HG03457 (cell line): Measurements from ENCODE around the gene MYBPC1.

Source experiments
- ATAC-seq: cut with Tn5 transposase; IDR thresholded peaks from one replicate; pipeline ENCODE4 v1.9.1; 2021; ENCODE audit warnings: moderate number of reproducible peaks; ENCODE audit not compliant: unreplicated experiment

Gene MYBPC1

GRCh38 chr12:101599771-101600484 lies 5.2 kb downstream of the MYBPC1 start:
- ATAC-seq = no peak

- no peak for ATAC-seq
Measured at GRCh38 chr12:101604132-101604531, 9.4 kb downstream of the MYBPC1 start.

DNA sequence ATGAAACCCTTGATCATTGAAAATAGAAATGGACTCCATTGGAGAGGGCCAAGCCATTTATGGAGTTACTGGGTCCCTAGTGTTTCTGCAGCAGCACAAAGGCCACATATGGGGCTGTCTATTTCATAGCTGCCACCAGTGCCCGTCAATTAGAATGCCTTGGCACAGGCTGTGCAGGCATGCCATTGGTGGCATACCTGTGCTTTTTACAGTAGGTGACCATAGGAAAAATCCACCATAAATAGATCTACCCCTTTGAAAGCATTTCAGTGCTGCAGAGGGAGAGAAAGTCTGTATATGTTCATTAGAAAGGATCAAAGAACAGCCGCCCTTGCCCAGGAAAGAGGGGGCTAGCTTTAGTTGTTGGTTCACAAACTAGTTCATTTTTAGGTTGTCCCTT lies 13.1 kb downstream of the MYBPC1 start:
- no peak for ATAC-seq

- no peak for ATAC-seq
Measured at GRCh38 chr12:101608301-101609133, 13.7 kb downstream of the MYBPC1 start.

GRCh38 chr12:101609198-101609597 lies 14.4 kb downstream of the MYBPC1 start:
- no peak for ATAC-seq

DNA sequence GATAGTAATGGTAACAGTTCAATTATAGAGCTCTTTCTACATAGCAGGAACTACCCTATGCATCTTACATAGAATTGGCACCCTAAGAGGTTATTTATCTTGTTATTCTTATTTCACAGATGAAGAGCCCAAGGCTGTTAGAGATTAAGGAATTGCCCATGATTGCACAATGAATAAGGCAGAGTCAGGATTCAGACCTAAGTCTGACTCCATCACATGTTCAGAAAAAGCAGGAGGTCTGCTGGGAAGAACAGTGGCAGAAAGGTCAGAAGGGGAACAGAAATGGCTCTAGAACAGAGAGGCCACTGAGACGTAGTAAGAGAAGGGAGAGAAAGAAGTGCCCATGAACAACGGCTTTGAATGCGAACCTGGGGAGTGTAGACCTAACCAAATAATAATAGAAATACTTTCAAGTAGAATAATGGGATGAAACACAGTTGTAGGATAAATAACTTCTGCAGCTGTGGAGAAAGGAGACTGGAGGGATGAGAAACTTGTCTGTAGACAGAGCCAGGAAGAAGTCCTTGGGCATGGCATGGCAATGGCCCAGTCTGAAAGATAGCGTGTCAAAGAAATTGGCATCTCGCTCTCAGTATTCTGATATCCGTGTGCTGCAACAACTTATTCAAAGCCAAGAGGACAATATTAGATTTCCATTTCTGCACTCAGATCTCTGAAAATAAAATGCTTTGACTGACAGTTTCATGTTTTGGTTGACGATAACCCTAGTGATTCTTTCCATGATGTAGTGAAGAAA lies 17.6 kb downstream of the MYBPC1 start:
- no peak for ATAC-seq

- ATAC-seq = no peak
Measured at GRCh38 chr12:101616027-101616494, 21.3 kb downstream of the MYBPC1 start.

DNA sequence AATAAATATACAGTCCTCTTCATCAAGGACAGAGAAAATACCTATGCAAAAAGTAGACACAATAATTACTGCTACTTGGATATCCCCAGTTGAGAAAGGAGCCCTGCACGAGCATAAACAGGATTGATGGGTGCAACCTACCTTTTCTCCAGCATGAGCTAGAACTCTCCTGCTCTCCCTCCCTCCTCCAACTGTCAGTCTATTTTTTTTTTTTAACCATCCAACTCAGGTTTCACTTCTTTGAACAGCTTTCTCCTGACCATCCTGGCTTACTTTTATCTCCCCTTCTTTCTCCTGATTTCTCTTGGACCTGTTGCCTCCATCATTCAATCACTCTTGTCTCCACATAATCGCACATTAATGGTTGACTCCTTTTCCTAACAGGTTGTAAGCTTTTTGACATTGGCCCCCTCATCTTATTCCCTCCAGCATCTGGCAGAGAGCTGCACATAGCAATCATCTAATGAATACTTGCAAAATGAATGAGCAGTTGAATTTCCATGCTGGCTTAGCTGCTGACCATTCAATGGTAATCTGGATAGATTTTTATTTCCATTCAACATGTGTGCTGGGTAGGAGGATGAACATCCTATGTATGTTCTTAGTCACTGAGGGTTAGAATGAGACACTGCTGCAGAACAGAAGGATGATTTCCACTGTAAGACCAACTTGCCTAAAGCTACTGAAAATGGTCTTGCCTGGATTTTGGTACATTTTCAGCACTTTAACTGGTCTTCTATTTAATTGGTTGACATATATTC lies 24.4 kb downstream of the MYBPC1 start:
- ATAC-seq = no peak

DNA sequence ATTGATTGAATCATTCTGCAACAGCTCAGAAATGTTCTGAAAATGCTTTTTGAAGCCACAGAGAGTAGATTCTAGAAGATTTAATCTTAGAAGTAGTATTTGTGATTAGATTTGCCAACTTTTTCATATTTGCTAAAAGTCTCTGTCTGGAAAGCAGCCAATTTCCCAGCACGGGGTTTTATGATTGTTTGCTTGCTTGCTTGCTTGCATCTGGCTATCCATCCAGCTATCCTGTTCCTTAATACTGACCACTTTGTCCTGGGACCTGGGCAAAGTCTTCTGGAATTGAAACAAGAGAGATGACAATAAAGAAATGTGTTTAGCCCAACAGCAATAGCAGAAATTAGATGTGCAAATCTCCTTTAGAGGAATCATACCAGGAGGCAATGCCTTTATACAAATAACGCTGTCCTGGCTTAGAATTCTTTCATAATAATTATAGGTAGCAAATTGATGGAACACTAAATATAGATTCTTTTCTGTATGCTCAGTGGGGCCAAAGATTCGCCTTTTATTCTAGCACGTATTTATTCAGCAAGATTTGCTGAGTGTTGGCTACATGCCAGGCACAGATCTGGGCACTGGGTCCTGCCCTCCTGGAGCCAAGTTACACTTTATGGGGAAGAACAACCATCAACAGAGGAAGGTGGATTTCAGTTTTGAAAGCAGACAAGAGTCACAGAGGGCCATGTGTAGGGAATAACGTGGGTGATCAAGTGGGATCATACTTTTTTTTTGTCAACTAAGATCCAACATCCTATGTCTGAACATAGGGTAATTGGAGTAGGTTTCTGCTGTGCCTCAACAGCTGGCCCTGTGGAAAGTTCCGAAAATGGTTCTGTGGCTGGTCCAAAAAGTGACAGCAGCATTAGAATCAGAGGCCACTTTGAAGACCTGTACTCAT lies 25.3 kb downstream of the MYBPC1 start:
- no peak for ATAC-seq

DNA sequence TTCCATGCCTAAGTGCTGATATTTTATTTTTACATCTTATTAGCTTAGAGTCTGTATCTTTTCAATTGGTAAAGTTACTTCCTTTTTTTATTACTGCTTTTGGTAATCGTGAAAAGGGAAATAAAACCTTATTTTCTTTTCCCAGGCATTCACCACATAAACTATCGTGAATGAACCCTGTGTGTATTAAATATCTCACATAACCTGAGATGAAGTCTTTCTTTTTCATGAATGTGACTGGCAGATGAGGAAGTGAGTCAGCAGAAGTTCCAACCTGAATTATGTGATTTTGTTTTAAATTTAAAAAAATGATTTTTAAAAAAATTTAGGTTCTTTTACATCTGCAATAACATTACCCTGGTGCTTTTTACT lies 26.0 kb downstream of the MYBPC1 start:
- no peak for ATAC-seq

DNA sequence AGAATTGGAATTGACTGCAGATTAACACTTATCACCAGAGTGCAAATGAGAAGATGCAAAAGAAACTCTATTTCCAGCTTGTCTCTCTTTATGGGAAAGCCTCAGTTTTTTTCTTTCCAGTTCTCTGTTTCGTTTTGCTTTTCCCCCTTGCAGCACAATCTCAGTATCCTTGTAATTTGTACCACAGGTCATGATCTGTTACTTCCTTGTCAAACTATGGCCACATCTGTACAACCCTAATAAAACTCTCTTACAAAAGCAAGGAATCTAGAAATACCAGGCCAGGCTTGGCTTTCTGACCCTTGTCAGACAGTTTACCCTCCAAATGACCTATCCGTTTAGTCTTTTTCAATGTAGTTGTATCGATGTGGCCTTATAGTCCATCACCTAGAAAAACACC lies 33.9 kb downstream of the MYBPC1 start:
- no peak for ATAC-seq

DNA sequence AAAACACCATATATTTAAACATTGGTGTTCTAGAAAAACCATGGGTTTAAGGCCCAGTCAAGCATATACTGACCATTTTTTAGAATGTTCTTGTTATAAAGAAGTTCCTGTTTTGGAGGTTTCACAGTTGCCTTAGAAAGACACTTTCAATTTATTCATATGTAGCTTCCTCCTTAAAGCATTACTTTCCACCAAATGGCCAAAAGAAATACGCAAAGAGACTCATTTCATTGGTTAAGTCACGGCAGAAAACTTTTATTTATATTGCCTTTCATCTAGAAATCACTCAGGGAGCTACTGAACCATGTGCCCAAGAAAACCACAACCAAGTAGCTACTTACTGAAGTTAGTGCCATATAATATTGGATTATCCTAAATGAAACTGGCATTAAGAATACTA lies 40.0 kb downstream of the MYBPC1 start:
- ATAC-seq = peak; percentile 92

DNA sequence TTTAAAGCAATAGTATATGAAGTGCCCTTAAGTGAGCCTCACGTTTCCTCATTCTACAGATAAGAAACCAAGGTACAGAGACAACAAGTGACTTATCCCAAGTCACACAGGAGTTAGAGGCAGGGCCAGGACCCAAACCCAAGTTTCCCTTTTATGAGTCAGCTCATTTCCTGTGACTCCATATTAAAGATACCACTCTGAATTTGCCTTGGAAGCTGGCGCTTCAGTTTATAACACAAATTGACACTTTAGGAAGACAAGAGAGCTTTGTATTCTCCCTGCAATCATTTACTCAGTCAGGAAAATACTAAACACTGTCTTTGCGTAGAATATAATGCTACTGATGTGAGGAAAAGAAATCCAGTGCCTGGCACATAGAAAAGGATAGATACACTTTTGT lies 43.2 kb downstream of the MYBPC1 start:
- no peak for ATAC-seq

- ATAC-seq = no peak
Measured at GRCh38 chr12:101642115-101643067, 47.6 kb downstream of the MYBPC1 start.

- no peak for ATAC-seq
Measured at GRCh38 chr12:101647711-101648110, 52.9 kb downstream of the MYBPC1 start.

DNA sequence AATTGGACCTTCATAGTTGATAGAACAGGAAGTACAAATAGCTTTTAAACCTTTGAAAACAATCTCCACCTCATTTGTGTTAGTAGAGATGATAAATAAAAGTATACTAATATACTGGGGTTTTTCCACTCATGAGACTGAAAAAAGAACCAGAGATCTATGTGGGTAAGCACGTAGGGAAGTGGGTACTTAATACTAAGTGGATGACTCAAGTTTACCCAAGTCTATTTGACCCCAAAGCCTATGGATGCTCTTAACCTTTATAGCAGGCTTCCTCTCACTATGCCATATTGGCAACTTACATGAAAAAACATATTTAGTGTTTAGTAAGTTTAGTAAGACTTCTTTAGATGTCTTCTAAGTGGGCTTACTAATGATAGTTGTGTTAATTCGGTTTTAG lies 53.4 kb downstream of the MYBPC1 start:
- ATAC-seq = no peak

DNA sequence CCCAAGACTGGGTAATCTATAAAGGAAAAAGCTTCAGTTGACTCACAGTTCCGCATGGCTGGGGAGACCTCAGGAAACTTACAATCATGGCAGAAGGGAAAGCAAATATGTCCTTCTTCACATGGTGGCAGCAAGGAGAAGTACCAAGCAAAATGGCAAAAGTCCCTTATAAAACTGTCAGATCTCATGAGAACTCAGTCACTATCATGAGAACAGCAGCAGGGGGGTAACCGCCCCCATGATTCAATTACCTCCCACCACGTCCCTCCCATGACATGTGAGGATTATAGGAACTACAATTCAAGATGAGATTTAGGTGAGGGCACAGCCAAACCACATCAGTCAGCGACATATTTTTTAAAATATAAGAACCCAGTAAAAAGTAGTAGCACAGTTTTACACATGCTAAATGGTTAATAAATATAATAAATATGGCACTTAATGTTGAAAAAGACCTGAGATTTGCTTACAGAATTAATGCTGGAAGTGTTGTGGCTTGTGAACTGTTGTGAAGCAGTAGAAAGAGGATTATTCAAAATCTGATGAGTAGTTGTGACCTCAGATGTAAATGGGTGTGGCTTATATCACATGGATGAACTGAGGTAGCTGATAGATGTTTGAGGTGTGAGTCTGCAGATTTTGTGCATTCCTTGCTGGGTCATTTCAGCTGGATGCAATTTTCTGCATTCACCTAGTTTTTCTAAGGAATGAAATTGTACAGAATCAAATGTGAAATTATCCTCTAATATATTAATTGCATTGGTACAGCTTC lies 55.8 kb downstream of the MYBPC1 start:
- no peak for ATAC-seq

GRCh38 chr12:101653030-101653429 lies 58.3 kb downstream of the MYBPC1 start:
- ATAC-seq = no peak
